ENCODE measurements around the gene IQSEC3. TPM values are rescaled to one million over a fixed set of nuclear protein-coding genes. Genes with fewer than 3 reads are reported as not detected.

IQSEC3 gene
- total RNA-seq, 2 donors from 2014 or later, result 0.78 to 1.6 TPM

DNA sequence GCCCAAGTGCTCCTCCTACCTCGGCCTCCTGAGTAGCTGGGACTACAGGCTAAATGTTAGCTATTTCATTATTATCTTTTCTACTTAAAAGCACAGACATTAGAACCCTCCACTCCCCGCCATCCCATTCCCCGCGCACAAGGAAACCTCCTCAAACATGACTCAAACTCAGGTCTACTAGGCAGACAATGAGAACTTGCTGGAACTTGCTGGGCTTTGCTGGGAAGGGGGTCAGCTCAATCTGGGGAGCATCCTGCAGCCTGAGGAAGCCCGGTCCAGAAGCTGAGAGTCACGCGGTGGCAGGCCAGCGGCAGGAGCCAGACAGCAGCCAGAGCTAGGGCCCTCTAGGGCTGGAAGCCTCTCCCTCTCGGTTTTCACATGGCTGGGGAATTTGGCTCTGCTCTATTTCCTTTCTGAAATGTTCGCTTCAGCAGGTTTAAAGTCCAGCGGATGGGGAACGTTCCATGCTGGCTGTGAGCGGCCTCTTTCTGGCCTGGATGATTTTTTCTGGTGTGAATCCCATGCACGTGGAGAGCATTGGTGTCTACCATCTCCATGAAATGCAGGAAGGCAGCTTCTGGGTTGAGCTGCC is 78.9 kb downstream of the IQSEC3 start:
- Histone ChIP-seq H3K27ac (no peak overlapping the region), H3K36me3 (replicated peaks in 1 of 2; ENCODE audit: insufficient read depth in 1 of 2, low read depth in 2 of 2) (no peaks in the 10 kb centered on the region), H3K27me3 (no peaks in the 10 kb centered on the region), H3K9me3 (no peaks in the 10 kb centered on the region), H3K4me3 (no peak overlapping the region), H3K4me1 (no peaks in the 10 kb centered on the region)
- 66 to 70% methylated on average over 13 to 14 of the region's 14 CpGs for WGBS, 2 donors
- DNase-seq, result no peak
- peak; percentile 33 for ATAC-seq
- intact Hi-C loops (cut with DNase I), result no loop called here
- no peak for TF ChIP-seq POLR2A (IDR thresholded peaks at IDR 0.05)
- TF ChIP-seq, protein P1, sequence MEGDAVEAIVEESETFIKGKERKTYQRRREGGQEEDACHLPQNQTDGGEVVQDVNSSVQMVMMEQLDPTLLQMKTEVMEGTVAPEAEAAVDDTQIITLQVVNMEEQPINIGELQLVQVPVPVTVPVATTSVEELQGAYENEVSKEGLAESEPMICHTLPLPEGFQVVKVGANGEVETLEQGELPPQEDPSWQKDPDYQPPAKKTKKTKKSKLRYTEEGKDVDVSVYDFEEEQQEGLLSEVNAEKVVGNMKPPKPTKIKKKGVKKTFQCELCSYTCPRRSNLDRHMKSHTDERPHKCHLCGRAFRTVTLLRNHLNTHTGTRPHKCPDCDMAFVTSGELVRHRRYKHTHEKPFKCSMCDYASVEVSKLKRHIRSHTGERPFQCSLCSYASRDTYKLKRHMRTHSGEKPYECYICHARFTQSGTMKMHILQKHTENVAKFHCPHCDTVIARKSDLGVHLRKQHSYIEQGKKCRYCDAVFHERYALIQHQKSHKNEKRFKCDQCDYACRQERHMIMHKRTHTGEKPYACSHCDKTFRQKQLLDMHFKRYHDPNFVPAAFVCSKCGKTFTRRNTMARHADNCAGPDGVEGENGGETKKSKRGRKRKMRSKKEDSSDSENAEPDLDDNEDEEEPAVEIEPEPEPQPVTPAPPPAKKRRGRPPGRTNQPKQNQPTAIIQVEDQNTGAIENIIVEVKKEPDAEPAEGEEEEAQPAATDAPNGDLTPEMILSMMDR (IDR thresholded peaks at IDR 0.05), result no peak

DNA sequence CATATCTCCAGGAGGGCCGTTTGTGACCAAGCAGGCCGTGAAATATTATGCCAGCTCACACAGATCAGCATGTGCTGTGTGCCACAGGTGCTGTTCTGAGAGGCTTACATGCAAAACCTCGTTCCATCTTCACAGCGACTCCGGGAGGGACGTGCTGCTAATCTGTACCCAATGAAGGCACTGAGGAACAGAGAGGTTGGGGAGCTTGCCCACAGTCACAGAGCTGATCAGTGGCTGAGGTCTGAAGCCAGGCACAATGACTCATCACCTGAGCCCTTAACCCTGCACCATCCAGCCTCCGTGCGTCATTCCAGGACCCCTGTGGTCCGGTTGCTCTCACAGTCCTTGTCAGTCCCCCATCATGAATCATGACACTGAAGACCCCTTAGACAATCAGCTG is 80.7 kb downstream of the IQSEC3 start:
- Histone ChIP-seq H3K4me1 (no peaks in the 10 kb centered on the region), H3K27me3 (no peaks in the 10 kb centered on the region), H3K4me3 (no peak overlapping the region), H3K36me3 (replicated peaks in 1 of 2; ENCODE audit: insufficient read depth in 1 of 2, low read depth in 2 of 2) (no peaks in the 10 kb centered on the region), H3K27ac (no peak overlapping the region), H3K9me3 (no peaks in the 10 kb centered on the region)
- TF ChIP-seq, protein P1 (IDR thresholded peaks at IDR 0.05), result no peak
- TF ChIP-seq POLR2A (IDR thresholded peaks at IDR 0.05), result no peak
- ATAC-seq (no peak), DNase-seq (no peak)
- intact Hi-C loops (cut with DNase I), result no loop called here
- 64 to 82% methylated on average over 5 to 9 of the region's 9 CpGs for WGBS, 2 donors

DNA sequence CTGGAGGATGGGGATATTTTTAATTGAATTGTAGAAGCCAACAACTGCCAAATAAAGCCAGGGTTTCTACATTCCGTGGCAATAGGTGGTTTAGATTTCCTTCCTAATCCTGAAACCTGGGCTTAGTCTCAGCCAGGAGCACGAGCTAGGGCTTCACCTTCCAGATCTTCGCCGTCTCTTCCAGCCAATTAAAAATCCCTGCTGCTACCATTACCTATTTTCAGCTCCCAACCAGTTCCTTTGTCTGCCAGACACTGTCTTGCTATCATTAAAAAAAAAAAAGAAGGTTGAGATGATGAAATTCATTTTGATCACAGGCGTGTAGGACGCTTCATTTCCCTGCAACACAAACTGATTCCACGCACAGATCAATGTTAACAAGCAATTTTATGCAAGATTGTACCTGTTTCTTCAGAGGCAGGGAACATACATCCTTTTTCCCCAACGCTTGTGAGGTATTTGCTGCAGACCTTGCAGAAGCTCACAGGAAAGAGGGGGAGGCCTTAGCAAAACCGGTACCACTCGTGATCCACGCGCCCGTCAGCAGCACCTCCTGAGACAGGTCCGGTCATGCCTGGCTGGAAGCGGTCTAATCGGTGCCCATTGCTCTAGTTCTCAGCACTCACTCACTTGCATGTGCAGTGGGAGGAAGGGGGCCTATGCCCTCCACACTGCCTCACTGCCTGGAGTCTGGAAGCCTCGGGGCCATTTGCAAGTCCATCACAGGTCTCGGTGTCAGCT is 82.3 kb downstream of the IQSEC3 start:
- no peak overlapping the region for H3K27ac ChIP-seq
- ATAC-seq, result no peak
- H3K27me3 ChIP-seq, result no peaks in the 10 kb centered on the region
- H3K36me3 ChIP-seq (replicated peaks in 1 of 2; ENCODE audit: insufficient read depth in 1 of 2, low read depth in 2 of 2), result no peaks in the 10 kb centered on the region
- no peak overlapping the region for H3K4me3 ChIP-seq
- no peaks in the 10 kb centered on the region for H3K9me3 ChIP-seq
- no peak for TF ChIP-seq POLR2A (IDR thresholded peaks at IDR 0.05)
- TF ChIP-seq, protein P1 (IDR thresholded peaks at IDR 0.05), result no peak
- intact Hi-C loops (cut with DNase I), result no loop called here
- 64 to 69% methylated on average over 11 to 18 of the region's 18 CpGs for WGBS, 2 donors
- no peak for DNase-seq
- H3K4me1 ChIP-seq, result no peaks in the 10 kb centered on the region

DNA sequence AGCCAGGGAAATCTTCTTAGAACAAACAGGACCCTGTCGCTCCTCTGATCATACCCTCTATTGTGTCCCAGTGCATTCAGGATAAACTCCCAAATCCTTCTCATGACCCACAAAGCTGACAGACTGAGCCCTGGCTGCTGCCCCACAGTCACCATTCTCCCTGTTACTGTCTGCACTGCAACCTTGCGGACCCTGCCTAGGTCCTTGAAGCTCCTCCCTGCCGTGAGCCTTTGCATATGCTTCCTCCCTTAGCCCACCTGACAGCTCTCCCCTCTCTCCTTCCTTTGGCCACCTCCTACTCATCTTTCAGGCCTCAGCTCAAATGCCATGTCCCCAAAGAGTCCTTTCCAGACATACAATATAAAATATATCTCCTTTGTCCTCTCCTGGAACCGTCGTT is 85.0 kb downstream of the IQSEC3 start:
- TF ChIP-seq, protein P1 (IDR thresholded peaks at IDR 0.05), result no peak
- no peak for TF ChIP-seq POLR2A (IDR thresholded peaks at IDR 0.05)
- no peak for ATAC-seq
- Histone ChIP-seq H3K4me3 (no peak overlapping the region), H3K27ac (no peak overlapping the region), H3K27me3 (no peaks in the 10 kb centered on the region), H3K36me3 (replicated peaks in 1 of 2; ENCODE audit: insufficient read depth in 1 of 2, low read depth in 2 of 2) (no peaks in the 10 kb centered on the region), H3K4me1 (no peaks in the 10 kb centered on the region), H3K9me3 (no peaks in the 10 kb centered on the region)
- DNase-seq, result no peak
- WGBS, 2 donors, result 48 to 56% methylated on average over 5 of the region's 5 CpGs
- intact Hi-C loops (cut with DNase I), result no loop called here

DNA sequence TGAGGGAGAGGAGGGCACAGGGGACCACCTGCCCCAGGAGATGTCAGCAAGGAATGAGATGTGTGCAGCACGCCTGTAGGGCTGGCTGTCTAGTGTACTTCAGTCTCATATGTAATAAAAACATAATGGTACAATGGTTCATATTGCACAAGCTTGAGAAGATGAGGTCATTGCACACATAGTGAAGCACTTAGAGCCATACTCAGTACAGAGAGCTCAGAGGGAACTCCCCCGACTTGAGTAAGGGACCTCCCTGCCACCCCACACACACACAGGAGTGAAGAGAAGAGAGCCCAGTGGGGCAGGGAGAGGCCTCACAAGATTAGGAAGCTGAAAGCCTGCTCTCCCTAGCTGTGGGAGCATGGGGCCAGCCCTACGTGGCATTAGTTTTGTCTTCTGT is 85.9 kb downstream of the IQSEC3 start:
- H3K9me3 ChIP-seq, result no peaks in the 10 kb centered on the region
- no peaks in the 10 kb centered on the region for H3K4me1 ChIP-seq
- no peaks in the 10 kb centered on the region for H3K27me3 ChIP-seq
- DNase-seq (no peak), ATAC-seq (no peak)
- H3K36me3 ChIP-seq (replicated peaks in 1 of 2; ENCODE audit: insufficient read depth in 1 of 2, low read depth in 2 of 2), result no peaks in the 10 kb centered on the region
- intact Hi-C loops (cut with DNase I), result no loop called here
- 38 to 51% methylated on average over 2 to 3 of the region's 3 CpGs for WGBS, 2 donors
- TF ChIP-seq, protein P1 (IDR thresholded peaks at IDR 0.05), result no peak
- TF ChIP-seq POLR2A (IDR thresholded peaks at IDR 0.05), result no peak
- H3K4me3 ChIP-seq, result no peak overlapping the region
- H3K27ac ChIP-seq, result no peak overlapping the region

All from body of pancreas (tissue), 4 donors.